Natural killer cell (primary cell): ENCODE measurements around the gene APOBR. TPM values are rescaled to one million over a fixed set of nuclear protein-coding genes. Genes with fewer than 3 reads are reported as not detected.
"Not testable (repeated sequence)": the region's sequence is repeated elsewhere in the genome, so short reads cannot be mapped to it uniquely, and the experiment has no call there.

ENCODE experiments used
- ATAC-seq, 3 donors: fragments of 150-1000 bp in 2 of 3; fragments of 200-7000 bp in 1 of 3; cut with Tn5 transposase; 1 replicate in 1 of 3; 2 replicates in 2 of 3; pipeline ENCODE4 v1.10.0; 2021; ENCODE audit warnings: mild to moderate bottlenecking in 2 of 3, moderate library complexity in 2 of 3
- DNase-seq, 2 donors: peaks; one replicate each; pipeline versions ENCODE4 v3.0.0 to v3.0.0-alpha.2; 2013 to 2021; ENCODE audit warnings: mixed read lengths in 1 of 2
- H3K27ac ChIP-seq: one replicate; pipeline ENCODE4 v1.5.1; 2013; ENCODE audit warnings: mild to moderate bottlenecking, low read length
- H3K27me3 ChIP-seq: one replicate; pipeline ENCODE4 v1.6.1; 2013; ENCODE audit warnings: low read length; ENCODE audit not compliant: control insufficient read depth, insufficient read depth
- H3K36me3 ChIP-seq: one replicate; pipeline ENCODE4 v1.6.1; 2013; ENCODE audit warnings: low read length; ENCODE audit not compliant: control insufficient read depth, insufficient read depth
- H3K4me1 ChIP-seq: one replicate; pipeline ENCODE4 v1.6.1; 2013; ENCODE audit warnings: low read length; ENCODE audit not compliant: control insufficient read depth, insufficient read depth
- H3K4me3 ChIP-seq: one replicate; pipeline ENCODE4 v1.5.1; 2013; ENCODE audit warnings: low read length
- H3K9me3 ChIP-seq: one replicate; pipeline ENCODE4 v1.6.1; 2013; ENCODE audit warnings: low read length; ENCODE audit not compliant: control insufficient read depth, insufficient read depth
- H3K27ac Mint-ChIP-seq, 2 donors: one replicate each; pipeline ENCODE4 v1.8.0; 2022; ENCODE audit warnings: mild to moderate bottlenecking in 2 of 2, mixed read lengths in 2 of 2, moderate library complexity in 1 of 2
- H3K27me3 Mint-ChIP-seq, 2 donors: one replicate each; pipeline ENCODE4 v1.8.0; 2022; ENCODE audit warnings: low read depth in 2 of 2, mixed read lengths in 2 of 2
- H3K36me3 Mint-ChIP-seq: one replicate; pipeline ENCODE4 v1.8.0; 2022; ENCODE audit warnings: mixed read lengths
- H3K4me1 Mint-ChIP-seq, 2 donors: one replicate each; pipeline ENCODE4 v1.8.0; 2022; ENCODE audit warnings: mixed read lengths in 2 of 2
- H3K4me3 Mint-ChIP-seq: one replicate; pipeline ENCODE4 v1.8.0; 2022; ENCODE audit warnings: mild to moderate bottlenecking, moderate library complexity, mixed read lengths
- H3K9me3 Mint-ChIP-seq, 2 donors: one replicate each; pipeline ENCODE4 v1.8.0; 2022; ENCODE audit warnings: mixed read lengths in 2 of 2
- WGBS: methylation state at CpG from one replicate; pipeline ENCODE4 v1.1.7; 2013; ENCODE audit warnings: missing lambda C conversion rate; ENCODE audit not compliant: insufficient coverage; 5-methylcytosine and 5-hydroxymethylcytosine counted together
- intact Hi-C: fragments of 100-400 bp; cut with micrococcal nuclease; formaldehyde crosslinking; loops from one replicate; pipeline ENCODE4 v1.14.2; 2022
- total RNA-seq, 4 donors: library from RNA; stranded (reverse); fragments of 120-200 nt in 1 of 4; gene quantifications; one replicate each; pipeline versions ENCODE4 v1.2.3 to v1.2.4, GENCODE V29; 2013 to 2022
- TF ChIP-seq, protein P1 (sequence below): fragments of 200-600 bp; IDR thresholded peaks from one replicate; pipeline ENCODE4 v1.8.0; 2022; ENCODE audit warnings: antibody characterized with exemption

The APOBR gene
- total RNA-seq, 3 donors from 2014 or later (not counting 1 experiment from before 2014, with no cell fraction given), result 64.9 to 84.8 (median 83.0) TPM

DNA sequence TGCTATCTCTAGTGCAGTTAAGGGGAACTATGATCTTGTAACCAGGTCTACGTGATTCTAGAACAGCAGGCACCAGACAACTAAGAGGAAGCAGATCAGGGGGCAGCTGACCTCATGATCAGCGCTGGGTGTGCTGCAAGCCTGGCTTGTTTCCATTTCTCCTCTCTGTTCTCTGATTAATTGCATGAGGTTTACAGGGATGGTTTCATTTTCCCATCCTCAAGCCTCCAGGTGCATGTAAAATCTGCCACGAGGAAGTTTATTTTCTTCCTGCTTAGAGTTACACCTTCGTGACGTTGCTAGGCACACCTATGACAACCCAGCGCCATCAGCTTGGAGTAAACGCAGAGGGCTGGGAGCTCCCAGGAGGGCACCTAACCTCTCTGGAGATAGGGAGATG is 48.6 kb downstream of the APOBR start:
- Mint-ChIP-seq H3K27me3 (no peaks in the 10 kb centered on the region), H3K36me3 (no peaks in the 10 kb centered on the region), H3K4me3 (no peak overlapping the region), H3K27ac (no peak overlapping the region), H3K9me3 (no peaks in the 10 kb centered on the region), H3K4me1 (no peaks in the 10 kb centered on the region)
- 48% methylated on average over 7 of the region's 7 CpGs for WGBS
- intact Hi-C loops, result no loop called here
- ATAC-seq, result peak in 2 of 3 donors; percentile 38 to 60
- H3K27me3 ChIP-seq, result no peaks in the 10 kb centered on the region
- no peaks in the 10 kb centered on the region for H3K9me3 ChIP-seq
- TF ChIP-seq, protein P1, sequence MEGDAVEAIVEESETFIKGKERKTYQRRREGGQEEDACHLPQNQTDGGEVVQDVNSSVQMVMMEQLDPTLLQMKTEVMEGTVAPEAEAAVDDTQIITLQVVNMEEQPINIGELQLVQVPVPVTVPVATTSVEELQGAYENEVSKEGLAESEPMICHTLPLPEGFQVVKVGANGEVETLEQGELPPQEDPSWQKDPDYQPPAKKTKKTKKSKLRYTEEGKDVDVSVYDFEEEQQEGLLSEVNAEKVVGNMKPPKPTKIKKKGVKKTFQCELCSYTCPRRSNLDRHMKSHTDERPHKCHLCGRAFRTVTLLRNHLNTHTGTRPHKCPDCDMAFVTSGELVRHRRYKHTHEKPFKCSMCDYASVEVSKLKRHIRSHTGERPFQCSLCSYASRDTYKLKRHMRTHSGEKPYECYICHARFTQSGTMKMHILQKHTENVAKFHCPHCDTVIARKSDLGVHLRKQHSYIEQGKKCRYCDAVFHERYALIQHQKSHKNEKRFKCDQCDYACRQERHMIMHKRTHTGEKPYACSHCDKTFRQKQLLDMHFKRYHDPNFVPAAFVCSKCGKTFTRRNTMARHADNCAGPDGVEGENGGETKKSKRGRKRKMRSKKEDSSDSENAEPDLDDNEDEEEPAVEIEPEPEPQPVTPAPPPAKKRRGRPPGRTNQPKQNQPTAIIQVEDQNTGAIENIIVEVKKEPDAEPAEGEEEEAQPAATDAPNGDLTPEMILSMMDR, result no peak
- no peaks in the 10 kb centered on the region for H3K36me3 ChIP-seq
- H3K4me1 ChIP-seq, result no peaks in the 10 kb centered on the region
- no peak for DNase-seq
- H3K27ac ChIP-seq, result no peak overlapping the region
- no peak overlapping the region for H3K4me3 ChIP-seq

DNA sequence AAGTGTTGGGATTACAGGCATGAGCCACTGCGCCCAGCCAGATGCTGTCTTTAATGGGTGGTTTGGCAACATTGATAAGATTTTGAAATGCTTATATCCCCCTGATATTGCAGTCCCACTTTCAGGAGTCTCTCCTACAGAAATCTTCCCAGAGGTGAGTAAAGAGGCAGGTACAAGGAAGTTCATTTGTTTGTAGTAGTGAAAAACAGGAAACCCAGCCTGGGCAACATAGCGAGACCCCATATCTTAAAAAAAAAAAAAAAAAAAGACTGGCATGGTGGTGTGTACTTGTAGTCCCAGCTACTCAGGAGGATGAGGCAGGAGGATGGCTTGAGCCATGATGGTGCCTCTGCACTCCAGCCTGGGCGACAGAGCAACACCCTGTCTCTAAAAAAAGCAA is 50.6 kb downstream of the APOBR start:
- Mint-ChIP-seq H3K27ac (no peak overlapping the region), H3K27me3 (no peaks in the 10 kb centered on the region), H3K4me3 (no peak overlapping the region), H3K9me3 (no peaks in the 10 kb centered on the region), H3K4me1 (peaks cover 0 to 5% of the 10 kb centered on the region in 2 donors), H3K36me3 (no peaks in the 10 kb centered on the region)
- TF ChIP-seq, protein P1, result no peak
- WGBS, result 93% methylated on average over 1 of the region's 3 CpGs
- no peaks in the 10 kb centered on the region for H3K9me3 ChIP-seq
- H3K4me3 ChIP-seq, result no peak overlapping the region
- no peak for ATAC-seq
- no peaks in the 10 kb centered on the region for H3K36me3 ChIP-seq
- no peaks in the 10 kb centered on the region for H3K27me3 ChIP-seq
- no peak overlapping the region for H3K27ac ChIP-seq
- no peak for DNase-seq
- H3K4me1 ChIP-seq, result no peaks in the 10 kb centered on the region
- intact Hi-C loops, result no loop called here

DNA sequence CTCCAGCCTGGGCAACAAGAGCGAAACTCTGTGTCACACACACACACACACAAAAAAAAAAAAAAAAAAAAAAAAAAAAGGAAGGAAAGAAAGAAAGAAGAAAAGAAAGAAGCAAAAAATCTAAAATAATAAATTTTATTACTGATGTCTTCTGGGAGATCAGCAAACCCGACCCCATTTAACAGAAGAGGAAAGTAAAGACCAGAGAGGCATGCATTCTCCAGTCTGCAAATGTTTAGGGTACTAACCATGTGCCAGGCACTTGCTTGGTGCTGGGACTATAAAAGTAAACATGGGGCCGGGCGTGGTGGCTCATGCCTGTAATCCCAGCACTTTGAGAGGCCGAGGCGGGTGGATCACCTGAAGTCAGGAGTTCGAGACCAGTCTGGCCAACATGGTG is 51.5 kb downstream of the APOBR start:
- H3K36me3 ChIP-seq, H3K9me3 Mint-ChIP-seq, H3K36me3 Mint-ChIP-seq, H3K27me3 Mint-ChIP-seq, H3K27me3 ChIP-seq, DNase-seq, H3K4me3 ChIP-seq, ATAC-seq, H3K4me3 Mint-ChIP-seq, intact Hi-C loops, H3K9me3 ChIP-seq, H3K27ac Mint-ChIP-seq, H3K27ac ChIP-seq, H3K4me1 ChIP-seq, H3K4me1 Mint-ChIP-seq: not testable (repeated sequence)
- 92% methylated on average over 6 of the region's 7 CpGs for WGBS

DNA sequence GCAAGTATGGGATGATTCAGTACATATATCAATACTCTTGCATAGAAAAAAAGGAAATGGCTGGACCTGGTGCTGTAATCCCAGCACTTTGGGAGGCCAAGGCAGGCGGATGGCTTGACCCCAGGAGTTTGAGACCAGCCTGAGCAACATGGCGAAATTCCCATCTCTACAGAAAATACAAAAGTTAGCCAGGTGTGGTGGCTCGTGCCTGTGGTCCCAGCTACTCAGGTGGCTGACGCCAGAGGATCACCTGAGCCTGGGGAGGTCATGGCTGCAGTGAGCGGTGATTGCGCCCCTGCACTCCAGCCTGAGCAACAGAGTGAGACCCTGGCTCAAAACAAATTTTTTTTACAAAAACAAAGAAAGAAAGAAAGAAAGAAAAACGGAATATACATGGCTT is 52.2 kb downstream of the APOBR start:
- Histone ChIP-seq H3K36me3 (no peaks in the 10 kb centered on the region), H3K4me3 (no peak overlapping the region), H3K27ac (no peak overlapping the region), H3K4me1 (no peaks in the 10 kb centered on the region), H3K27me3 (no peaks in the 10 kb centered on the region), H3K9me3 (no peaks in the 10 kb centered on the region)
- no peaks in the 10 kb centered on the region for H3K27me3 Mint-ChIP-seq
- intact Hi-C loops, result no loop called here
- H3K9me3 Mint-ChIP-seq, result no peaks in the 10 kb centered on the region
- no peaks in the 10 kb centered on the region for H3K36me3 Mint-ChIP-seq
- TF ChIP-seq, protein P1, result no peak
- peaks cover 0 to 5% of the 10 kb centered on the region in 2 donors for H3K4me1 Mint-ChIP-seq
- 92% methylated on average over 6 of the region's 7 CpGs for WGBS
- H3K4me3 Mint-ChIP-seq, result no peak overlapping the region
- DNase-seq (no peak), ATAC-seq (no peak)
- H3K27ac Mint-ChIP-seq, result no peak overlapping the region
